ENCODE data around the gene FBXO42.

GRCh38 chr1:16334655-16335340, 17.5 kb downstream of the FBXO42 start:
- no peak for TF ChIP-seq CTCF (IDR thresholded peaks at IDR 0.05)
- no peak for TF ChIP-seq POLR2A (IDR thresholded peaks at IDR 0.05)
